HEK293 (cell line): ENCODE data around the gene TAF15.

Source experiments
- PRDM1 ChIP-seq: fragments of 450-650 bp; formaldehyde crosslinking; IDR thresholded peaks from 2 replicates; pipeline ENCODE4; 2016; ENCODE audit warnings: missing biosample characterization, missing genetic modification characterization
- ZNF335 ChIP-seq: fragments of 450-650 bp; formaldehyde crosslinking; conservative IDR thresholded peaks from 2 replicates; pipeline ENCODE4 v1.5.1; 2016; ENCODE audit warnings: missing biosample characterization, missing genetic modification characterization
- ZNF37A ChIP-seq: fragments of 450-650 bp; IDR thresholded peaks from 2 replicates; pipeline ENCODE4 v1.5.1; 2018; ENCODE audit warnings: missing biosample characterization, missing genetic modification characterization
- TF ChIP-seq, protein P1 (sequence below): fragments of 450-650 bp; formaldehyde crosslinking; IDR thresholded peaks from 2 replicates; pipeline ENCODE4 v1.5.1; 2016; ENCODE audit warnings: missing biosample characterization, missing genetic modification characterization
- TF ChIP-seq, protein P2 (sequence below): fragments of 450-650 bp; formaldehyde crosslinking; IDR thresholded peaks from 2 replicates; pipeline ENCODE4 v1.5.1; 2016; ENCODE audit warnings: missing biosample characterization, missing genetic modification characterization, low read depth

GRCh38 chr17:35791681-35792350 lies 17.5 kb upstream of the TAF15 start:
- TF ChIP-seq ZNF335 (no peak), PRDM1 (tag by site-specific recombination) (no peak), ZNF37A (no peak)
- TF ChIP-seq, protein P1, sequence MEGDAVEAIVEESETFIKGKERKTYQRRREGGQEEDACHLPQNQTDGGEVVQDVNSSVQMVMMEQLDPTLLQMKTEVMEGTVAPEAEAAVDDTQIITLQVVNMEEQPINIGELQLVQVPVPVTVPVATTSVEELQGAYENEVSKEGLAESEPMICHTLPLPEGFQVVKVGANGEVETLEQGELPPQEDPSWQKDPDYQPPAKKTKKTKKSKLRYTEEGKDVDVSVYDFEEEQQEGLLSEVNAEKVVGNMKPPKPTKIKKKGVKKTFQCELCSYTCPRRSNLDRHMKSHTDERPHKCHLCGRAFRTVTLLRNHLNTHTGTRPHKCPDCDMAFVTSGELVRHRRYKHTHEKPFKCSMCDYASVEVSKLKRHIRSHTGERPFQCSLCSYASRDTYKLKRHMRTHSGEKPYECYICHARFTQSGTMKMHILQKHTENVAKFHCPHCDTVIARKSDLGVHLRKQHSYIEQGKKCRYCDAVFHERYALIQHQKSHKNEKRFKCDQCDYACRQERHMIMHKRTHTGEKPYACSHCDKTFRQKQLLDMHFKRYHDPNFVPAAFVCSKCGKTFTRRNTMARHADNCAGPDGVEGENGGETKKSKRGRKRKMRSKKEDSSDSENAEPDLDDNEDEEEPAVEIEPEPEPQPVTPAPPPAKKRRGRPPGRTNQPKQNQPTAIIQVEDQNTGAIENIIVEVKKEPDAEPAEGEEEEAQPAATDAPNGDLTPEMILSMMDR, result no peak
- TF ChIP-seq, protein P2, sequence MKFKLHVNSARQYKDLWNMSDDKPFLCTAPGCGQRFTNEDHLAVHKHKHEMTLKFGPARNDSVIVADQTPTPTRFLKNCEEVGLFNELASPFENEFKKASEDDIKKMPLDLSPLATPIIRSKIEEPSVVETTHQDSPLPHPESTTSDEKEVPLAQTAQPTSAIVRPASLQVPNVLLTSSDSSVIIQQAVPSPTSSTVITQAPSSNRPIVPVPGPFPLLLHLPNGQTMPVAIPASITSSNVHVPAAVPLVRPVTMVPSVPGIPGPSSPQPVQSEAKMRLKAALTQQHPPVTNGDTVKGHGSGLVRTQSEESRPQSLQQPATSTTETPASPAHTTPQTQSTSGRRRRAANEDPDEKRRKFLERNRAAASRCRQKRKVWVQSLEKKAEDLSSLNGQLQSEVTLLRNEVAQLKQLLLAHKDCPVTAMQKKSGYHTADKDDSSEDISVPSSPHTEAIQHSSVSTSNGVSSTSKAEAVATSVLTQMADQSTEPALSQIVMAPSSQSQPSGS (tag by site-specific recombination), result no peak
